SH-SY5Y (cell line): ENCODE measurements around the gene IGLL5.

Source experiments
- GATA2 ChIP-seq: IDR thresholded peaks from 2 replicates; pipeline ENCODE4 v1.6.1; 2011; ENCODE audit warnings: mild to moderate bottlenecking, low read depth, low read length
- GATA3 ChIP-seq: IDR thresholded peaks from 2 replicates; pipeline ENCODE4 v1.6.1; 2011; ENCODE audit warnings: low read depth, mild to moderate bottlenecking, low read length, moderate library complexity

Gene IGLL5

GRCh38 chr22:22897947-22898346 lies 10.3 kb downstream of the IGLL5 start:
- no peak for TF ChIP-seq GATA3

- TF ChIP-seq GATA2 (no peak), GATA3 (no peak)
Observed at GRCh38 chr22:22901578-22902218, 14.1 kb downstream of the IGLL5 start.

- TF ChIP-seq GATA3 (no peak), GATA2 (no peak)
Observed at GRCh38 chr22:22902247-22903001, 14.8 kb downstream of the IGLL5 start.

- TF ChIP-seq GATA3 (no peak), GATA2 (no peak)
Observed at GRCh38 chr22:22903355-22903777, 15.8 kb downstream of the IGLL5 start.

- TF ChIP-seq GATA2 (no peak), GATA3 (no peak)
Observed at GRCh38 chr22:22906907-22907550, 19.4 kb downstream of the IGLL5 start.

GRCh38 chr22:22907551-22908494 lies 20.2 kb downstream of the IGLL5 start:
- no peak for TF ChIP-seq GATA2
- no peak for TF ChIP-seq GATA3

- no peak for TF ChIP-seq GATA3
Observed at GRCh38 chr22:22908495-22908861, 20.9 kb downstream of the IGLL5 start.

GRCh38 chr22:22908941-22909604 lies 21.5 kb downstream of the IGLL5 start:
- no peak for TF ChIP-seq GATA3
- TF ChIP-seq GATA2 = no peak

- TF ChIP-seq GATA3 (no peak), GATA2 (no peak)
Observed at GRCh38 chr22:22909605-22910271, 22.1 kb downstream of the IGLL5 start.

- TF ChIP-seq GATA2 = no peak
- no peak for TF ChIP-seq GATA3
Observed at GRCh38 chr22:22910272-22911240, 22.9 kb downstream of the IGLL5 start.

- TF ChIP-seq GATA2 (no peak), GATA3 (no peak)
Observed at GRCh38 chr22:22911327-22912134, 23.9 kb downstream of the IGLL5 start.
